Measurements from ENCODE around the gene KCNN1. TPM values are rescaled to one million over a fixed set of nuclear protein-coding genes. Genes with fewer than 3 reads are reported as not detected.

KCNN1 gene
- total and polyA plus RNA-seq, 8 donors, result 0.06 to 2.8 (median 2.1) TPM

DNA sequence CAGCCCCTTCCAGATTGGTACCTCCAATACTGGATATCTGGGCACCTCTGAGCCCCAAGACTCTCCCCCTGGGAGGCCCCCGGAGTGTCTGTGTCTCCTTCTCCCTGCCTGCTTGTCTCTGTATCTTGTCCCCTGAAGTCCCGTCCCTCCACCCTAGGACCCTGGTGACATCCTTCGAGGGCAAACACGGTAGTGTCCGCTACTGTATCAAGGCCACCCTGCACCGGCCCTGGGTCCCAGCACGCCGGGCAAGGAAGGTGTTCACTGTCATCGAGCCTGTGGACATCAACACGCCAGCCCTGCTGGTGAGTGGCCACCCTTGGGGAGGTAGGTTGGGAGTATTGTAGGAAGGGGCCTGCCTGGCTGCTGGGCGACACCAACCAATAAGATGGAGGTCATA, 41.9 kb downstream of the KCNN1 start:
- no peaks in the 10 kb centered on the region for H3K27me3 ChIP-seq
- ATAC-seq, result no peak
- intact Hi-C loops (cut with DNase I), result loop anchor here in 1 of 2 donors (5.0 kb wide), 1 partner anchor 48 kb away; no protein-coding TSS in a partner anchor
- peak overlapping the region; percentile 31 to 53 for H3K4me3 ChIP-seq
- TF ChIP-seq, protein P1, sequence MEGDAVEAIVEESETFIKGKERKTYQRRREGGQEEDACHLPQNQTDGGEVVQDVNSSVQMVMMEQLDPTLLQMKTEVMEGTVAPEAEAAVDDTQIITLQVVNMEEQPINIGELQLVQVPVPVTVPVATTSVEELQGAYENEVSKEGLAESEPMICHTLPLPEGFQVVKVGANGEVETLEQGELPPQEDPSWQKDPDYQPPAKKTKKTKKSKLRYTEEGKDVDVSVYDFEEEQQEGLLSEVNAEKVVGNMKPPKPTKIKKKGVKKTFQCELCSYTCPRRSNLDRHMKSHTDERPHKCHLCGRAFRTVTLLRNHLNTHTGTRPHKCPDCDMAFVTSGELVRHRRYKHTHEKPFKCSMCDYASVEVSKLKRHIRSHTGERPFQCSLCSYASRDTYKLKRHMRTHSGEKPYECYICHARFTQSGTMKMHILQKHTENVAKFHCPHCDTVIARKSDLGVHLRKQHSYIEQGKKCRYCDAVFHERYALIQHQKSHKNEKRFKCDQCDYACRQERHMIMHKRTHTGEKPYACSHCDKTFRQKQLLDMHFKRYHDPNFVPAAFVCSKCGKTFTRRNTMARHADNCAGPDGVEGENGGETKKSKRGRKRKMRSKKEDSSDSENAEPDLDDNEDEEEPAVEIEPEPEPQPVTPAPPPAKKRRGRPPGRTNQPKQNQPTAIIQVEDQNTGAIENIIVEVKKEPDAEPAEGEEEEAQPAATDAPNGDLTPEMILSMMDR (IDR thresholded peaks at IDR 0.05), result no peak
- H3K27ac ChIP-seq, result peak overlapping the region; percentile 22 to 75
- H3K36me3 ChIP-seq, result peaks cover 0 to 63% of the 10 kb centered on the region in 2 donors
- DNase-seq, result no peak
- H3K4me1 ChIP-seq, result peaks cover 14 to 54% of the 10 kb centered on the region in 2 donors
- H3K9me3 ChIP-seq, result no peaks in the 10 kb centered on the region

DNA sequence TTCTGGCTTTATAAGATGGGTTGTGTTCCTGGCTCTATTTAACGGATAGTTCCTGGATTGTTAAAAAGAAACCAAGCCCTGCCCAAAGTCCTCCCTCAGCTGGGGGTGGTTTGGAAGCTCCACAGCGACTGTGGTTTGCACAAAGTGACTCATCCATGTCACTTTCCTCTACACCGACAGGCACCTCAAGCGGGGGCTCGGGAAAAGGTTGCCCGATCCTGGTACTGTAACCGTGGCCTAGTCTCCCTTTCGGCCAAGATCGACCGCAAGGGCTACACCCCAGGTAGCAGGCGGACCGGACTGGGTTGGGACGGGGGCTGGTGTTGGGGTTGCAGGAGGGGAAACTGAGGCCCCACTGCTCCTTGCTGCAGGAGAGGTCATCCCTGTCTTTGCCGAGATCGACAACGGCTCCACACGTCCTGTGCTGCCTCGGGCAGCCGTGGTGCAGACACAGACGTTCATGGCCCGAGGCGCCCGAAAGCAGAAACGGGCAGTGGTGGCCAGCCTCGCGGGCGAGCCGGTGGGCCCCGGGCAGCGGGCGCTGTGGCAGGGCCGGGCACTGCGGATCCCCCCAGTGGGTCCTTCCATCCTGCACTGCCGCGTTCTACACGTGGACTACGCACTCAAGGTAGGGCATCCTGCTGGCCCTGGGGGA, 42.6 kb downstream of the KCNN1 start:
- ATAC-seq, result no peak
- DNase-seq, result peak in 1 of 4 donors; percentile 78
- intact Hi-C loops (cut with DNase I), result loop anchor here in 1 of 2 donors (5.0 kb wide), 1 partner anchor 48 kb away; no protein-coding TSS in a partner anchor
- TF ChIP-seq, protein P1 (IDR thresholded peaks at IDR 0.05), result no peak
- H3K4me1 ChIP-seq, result peaks cover 14 to 61% of the 10 kb centered on the region in 2 donors
- peaks cover 0 to 64% of the 10 kb centered on the region in 2 donors for H3K36me3 ChIP-seq
- H3K27ac ChIP-seq, result peak overlapping the region; percentile 22 to 75
- no peaks in the 10 kb centered on the region for H3K9me3 ChIP-seq
- H3K27me3 ChIP-seq, result no peaks in the 10 kb centered on the region
- peak overlapping the region; percentile 3 to 53 for H3K4me3 ChIP-seq

DNA sequence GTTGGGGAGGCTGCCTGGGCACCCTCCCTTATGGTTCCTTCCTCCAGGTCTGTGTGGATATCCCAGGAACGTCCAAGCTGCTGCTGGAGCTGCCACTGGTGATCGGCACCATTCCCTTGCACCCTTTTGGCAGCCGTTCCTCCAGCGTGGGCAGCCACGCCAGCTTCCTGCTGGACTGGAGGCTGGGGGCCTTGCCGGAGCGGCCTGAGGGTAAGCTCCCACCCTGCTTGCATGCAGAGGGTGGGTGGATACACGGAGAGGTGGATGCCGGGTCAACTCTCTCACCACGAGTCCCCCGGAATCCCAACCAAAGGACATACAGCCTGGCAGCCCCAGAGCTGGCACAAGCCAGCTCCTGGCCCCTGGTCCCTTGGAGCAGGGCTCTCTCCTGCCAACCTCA, 43.2 kb downstream of the KCNN1 start:
- intact Hi-C loops (cut with DNase I), result no loop called here
- H3K4me3 ChIP-seq, result peak overlapping the region in 1 of 2 donors; percentile 53
- peaks cover 14 to 63% of the 10 kb centered on the region in 2 donors for H3K4me1 ChIP-seq
- DNase-seq (no peak), ATAC-seq (no peak)
- H3K27ac ChIP-seq, result peak overlapping the region in 1 of 2 donors; percentile 23
- no peaks in the 10 kb centered on the region for H3K27me3 ChIP-seq
- H3K36me3 ChIP-seq, result peaks cover 0 to 67% of the 10 kb centered on the region in 2 donors
- TF ChIP-seq, protein P1 (IDR thresholded peaks at IDR 0.05), result no peak
- no peaks in the 10 kb centered on the region for H3K9me3 ChIP-seq

DNA sequence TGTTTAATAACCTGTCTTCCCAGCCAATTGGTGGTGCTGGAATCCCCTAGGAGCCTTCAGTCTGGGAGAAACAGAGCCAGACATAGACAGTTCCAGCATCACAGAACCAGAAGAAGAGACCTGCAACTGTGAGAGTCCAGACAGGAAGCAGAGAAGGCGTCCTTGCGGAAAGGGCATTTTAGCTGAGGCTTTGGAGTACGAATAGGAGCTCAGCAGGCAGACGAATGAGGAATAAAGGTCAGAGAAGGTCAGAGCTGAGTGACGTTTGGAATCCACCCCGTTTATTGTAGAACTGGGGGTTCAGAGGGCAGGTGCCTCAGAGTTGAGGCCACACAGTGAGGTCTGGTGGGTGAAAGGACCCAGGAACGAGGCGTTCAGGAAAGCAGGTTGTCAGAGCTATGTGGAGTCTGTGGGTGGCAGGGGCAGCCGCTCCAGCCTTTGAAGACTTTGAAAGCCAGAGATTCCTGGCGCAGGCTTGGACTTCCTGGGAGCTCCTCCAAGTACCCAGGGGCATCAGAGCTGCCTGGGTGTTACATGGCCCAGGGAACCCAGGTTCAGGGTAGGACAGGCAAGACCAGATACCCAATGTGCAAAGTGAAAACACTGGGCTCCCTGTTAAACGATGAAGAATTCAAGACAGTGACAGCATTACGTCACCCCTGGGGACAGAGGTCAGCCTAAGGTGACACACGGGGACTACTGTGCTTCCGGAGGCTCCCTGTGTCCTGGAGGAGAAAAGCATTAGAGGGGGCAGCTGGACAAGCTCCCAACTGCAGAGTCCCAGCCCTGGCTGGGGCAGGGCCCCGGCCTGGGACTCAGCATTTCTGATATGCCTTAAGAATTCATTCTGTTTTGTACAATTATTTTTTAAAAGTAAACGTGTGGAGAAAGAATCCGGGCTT, 46.6 kb downstream of the KCNN1 start:
- intact Hi-C loops (cut with DNase I), result no loop called here
- Histone ChIP-seq H3K36me3 (peaks cover 0 to 74% of the 10 kb centered on the region in 2 donors), H3K9me3 (no peaks in the 10 kb centered on the region), H3K27me3 (no peaks in the 10 kb centered on the region), H3K4me3 (no peak overlapping the region), H3K27ac (peak overlapping the region in 1 of 2 donors; percentile 26), H3K4me1 (peaks cover 5 to 73% of the 10 kb centered on the region in 2 donors)
- DNase-seq, result no peak
- TF ChIP-seq, protein P1 (IDR thresholded peaks at IDR 0.05), result no peak
- ATAC-seq, result no peak

DNA sequence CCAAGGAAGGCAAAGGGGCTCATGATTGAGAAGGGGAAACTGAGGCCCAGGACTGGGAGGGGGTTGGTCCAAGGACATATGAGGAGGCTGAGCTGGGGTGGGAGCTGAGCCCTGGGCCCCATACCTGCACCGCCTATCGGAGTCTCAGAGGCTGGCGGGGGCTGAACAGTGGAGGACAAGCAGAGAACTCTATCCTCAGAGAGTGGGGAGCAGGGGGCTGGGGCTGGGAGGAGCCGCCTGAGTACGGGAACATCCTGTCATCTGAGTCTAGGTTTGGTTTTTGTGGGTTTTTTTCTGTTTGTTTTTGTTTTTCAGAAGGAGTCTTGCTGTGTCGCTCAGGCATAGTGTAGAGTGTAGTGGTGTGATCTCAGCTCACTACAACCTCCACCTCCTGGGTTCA, 47.3 kb downstream of the KCNN1 start:
- ATAC-seq (no peak), DNase-seq (no peak)
- H3K9me3 ChIP-seq, result no peaks in the 10 kb centered on the region
- H3K4me1 ChIP-seq, result peaks cover 0 to 73% of the 10 kb centered on the region in 2 donors
- H3K36me3 ChIP-seq, result peaks cover 0 to 66% of the 10 kb centered on the region in 2 donors
- intact Hi-C loops (cut with DNase I), result no loop called here
- TF ChIP-seq, protein P1 (IDR thresholded peaks at IDR 0.05), result no peak
- H3K27me3 ChIP-seq, result no peaks in the 10 kb centered on the region
- no peak overlapping the region for H3K4me3 ChIP-seq
- H3K27ac ChIP-seq, result peak overlapping the region in 1 of 2 donors; percentile 26

Data from left lung (tissue), 10 donors.